Measurements from ENCODE around the gene TLCD3B.
"Not testable (repeated sequence)": the region's sequence is repeated elsewhere in the genome, so short reads cannot be mapped to it uniquely, and the experiment has no call there.

- TF ChIP-seq CTCF, POLR2A (IDR thresholded peaks at IDR 0.05): not testable (repeated sequence)
Measured at GRCh38 chr16:30015450-30015849, 15.6 kb downstream of the TLCD3B start.

Data from thyroid gland (tissue), 4 donors.